Activated naive CD8-positive, alpha-beta T cell treated with anti-CD3 and anti-CD28 coated beads, Interleukin-2, amount 50 U/mL, for 16 hours (primary cell): ENCODE results near the gene MECR.

Experiments
- DNase-seq: peaks from one replicate; pipeline ENCODE4 v3.0.0-alpha.2; 2020; ENCODE audit warnings: low read depth, low spot score

The MECR gene

DNA sequence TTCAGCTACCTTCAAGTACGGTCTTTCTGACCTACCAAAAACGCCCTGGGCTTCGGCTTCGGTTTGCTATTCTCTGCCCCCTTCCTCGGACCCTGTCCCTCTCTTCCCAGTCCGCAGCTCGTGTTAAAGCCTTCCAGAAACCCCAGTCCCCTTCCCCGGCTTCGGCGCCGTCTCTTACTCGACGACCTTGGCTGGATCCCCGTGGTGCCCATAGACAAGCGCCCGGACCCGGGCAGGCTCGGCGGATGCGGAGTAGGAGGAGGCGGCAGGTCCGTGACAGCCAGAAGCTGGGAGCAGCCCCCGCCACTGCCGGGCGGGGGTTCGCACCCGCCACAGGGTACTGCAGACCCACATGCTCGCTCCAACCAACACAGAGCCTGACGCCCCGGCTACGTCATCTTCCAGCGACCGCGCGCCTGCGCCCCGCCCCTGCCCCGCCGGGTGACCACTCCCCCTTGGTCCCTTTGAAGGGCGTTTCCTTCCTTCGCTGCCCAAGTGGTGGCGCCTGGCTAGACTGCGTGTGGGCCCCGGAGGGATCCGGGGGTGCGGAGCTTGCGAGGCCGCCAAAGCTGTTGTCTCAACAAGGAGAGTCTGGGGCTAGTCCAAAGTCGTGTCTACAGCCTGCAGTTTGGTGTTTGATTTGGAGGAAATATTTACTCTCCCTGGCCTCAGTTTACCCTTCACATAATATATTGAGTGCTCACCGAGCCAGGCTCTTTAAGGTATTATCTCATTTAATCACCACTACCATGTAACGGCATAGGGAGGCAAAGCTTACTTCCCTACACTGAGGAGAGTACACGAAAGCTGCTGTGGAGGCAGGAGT, at the start of gene MECR:
TSS of gene MECR (minus strand) at position 382 of the 826 bp plus-strand sequence. CDS start at position 354, 28 bp downstream.
- peak; percentile 88 for DNase-seq

DNA sequence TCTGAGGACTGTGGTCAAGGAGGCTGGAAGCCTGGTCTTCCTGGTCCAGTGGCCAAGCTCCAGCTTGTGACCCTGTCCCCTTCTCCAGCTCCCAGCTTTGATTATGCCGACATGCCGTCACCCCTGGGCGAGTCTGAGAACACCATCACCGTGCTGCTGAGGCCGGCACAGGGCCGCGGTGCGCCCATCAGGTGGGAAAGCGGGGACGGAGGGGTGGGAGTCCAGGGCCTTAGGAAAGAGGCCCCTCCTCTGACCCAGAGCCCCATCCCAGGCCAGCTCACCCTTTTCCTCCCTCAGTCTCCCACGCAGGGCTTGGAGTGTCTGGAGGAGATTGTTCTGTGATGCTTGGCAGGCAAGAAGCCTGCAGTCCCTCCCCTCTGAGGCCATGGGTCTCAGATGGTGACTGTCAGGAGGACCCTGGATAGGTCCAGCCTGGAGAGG, 49.2 kb upstream of the MECR start:
- DNase-seq: no peak

- no peak for DNase-seq
These were observed 48.7 kb upstream of the MECR start for GRCh38 chr1:29279406-29279805.

DNA sequence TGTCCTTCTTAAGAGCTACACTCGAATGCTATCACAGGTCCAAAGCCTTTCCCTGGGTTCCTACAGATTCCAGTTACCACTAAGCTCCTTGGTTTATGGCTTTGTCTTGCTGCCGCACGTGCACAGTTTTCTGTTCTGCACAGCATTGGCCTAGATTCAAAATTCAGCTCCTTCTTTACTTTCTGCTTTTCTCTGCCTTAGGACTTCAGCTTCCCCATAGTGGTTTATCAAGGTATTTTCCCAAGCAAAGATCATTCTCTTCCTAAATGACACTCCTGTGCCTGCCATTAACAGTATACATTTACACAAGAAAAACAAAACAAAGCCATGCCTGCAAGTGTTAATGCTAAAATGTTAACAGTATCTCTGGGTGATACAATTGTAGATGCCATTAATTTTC, 47.4 kb upstream of the MECR start:
- no peak for DNase-seq

- DNase-seq: no peak
These were observed 44.7 kb upstream of the MECR start for GRCh38 chr1:29275435-29275834.

DNA sequence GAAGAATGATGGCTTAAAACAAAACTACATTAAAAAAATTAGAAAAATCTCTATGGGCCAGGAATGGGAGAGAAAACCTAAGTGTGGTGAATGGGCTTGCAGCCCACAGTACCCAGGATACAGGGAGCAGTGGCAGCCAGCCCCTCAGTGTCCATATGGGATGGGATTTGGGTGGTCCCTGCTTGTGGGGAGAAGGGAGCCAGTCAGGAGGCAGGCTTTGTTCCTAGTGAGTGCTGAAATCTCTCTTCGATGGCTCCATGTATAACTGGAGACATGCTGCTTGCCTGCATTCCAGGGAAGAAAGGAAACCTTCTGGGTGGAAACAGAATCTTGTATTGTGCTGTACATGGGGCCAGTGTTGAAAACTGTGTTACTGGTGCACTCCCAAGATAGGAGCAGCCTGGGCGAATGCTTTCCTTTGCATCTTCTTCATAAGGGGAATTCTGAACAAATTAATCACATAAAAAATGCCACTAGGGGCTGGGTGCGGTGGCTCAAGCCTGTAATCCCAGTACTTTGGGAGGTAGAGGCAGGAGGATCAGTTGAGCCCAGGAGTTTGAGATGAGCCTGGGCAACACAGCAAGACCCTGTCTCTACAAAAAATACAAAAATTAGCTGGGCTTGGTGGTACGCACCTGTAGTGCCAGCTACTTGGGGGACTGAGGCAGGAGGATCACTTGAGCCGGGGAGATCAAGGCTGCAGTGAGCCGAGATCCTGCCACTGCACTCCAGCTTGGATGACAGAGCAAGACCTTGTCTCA, 41.6 kb upstream of the MECR start:
- DNase-seq: no peak

DNA sequence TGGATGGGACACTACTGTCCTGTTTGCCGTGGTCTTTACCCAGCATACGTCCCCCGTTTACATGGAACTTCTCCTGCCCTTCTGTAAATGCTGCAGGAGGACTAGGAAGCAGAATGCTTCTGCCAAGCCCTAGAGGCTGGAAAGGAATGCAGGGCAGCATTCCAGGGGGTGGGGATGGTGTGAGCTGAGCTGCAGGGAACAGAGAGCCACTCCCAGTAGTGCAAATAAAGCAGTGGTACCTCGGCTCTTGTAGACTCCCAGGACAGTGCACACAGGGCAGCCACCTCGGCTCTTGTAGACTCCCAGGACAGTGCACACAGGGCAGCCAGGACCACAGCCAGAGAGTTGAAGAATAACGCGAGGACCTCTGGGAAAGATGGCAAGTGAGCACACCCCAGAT, 41.0 kb upstream of the MECR start:
- DNase-seq: no peak

GRCh38 chr1:29270929-29271521, 40.3 kb upstream of the MECR start:
- DNase-seq: no peak

DNA sequence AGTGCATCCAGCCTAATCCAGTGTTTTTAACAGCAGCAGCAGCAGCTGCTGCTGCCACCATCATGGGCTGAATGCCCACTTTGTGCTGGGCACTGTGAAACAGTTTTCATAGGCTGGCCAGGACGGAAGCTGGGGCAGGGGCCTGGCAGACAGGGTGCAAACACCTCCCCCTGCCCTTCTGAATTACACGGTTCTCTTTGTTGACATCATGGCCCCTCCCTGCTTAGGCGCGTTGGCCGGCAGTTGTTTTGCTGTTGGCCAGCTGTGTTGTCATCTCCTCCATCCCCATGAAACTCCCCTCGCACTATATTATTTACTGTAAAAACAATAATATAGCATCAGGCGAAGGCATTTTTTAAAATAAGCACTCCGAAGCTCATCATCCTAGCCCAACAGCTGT, 38.6 kb upstream of the MECR start:
- no peak for DNase-seq

GRCh38 chr1:29267321-29268070, 36.8 kb upstream of the MECR start:
- DNase-seq: no peak

DNA sequence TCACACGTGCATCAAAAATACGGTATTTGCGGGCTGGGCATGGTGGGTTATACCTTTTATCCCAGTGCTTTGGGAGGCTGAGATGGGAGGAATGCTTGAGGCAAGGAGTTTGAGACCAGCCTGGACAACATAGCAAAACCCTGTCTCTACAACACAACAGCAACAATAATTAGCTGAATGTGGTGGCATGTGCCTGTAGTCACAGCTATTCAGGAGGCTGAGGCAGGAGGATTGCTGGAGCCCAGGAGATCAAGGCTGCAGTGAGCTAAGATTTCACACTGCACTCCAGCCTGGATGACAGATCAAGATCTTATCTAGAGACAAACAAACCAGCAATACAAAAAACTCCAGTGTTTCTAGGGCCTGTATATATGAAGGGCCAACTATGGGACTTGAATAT, 36.2 kb upstream of the MECR start:
- DNase-seq: no peak

DNA sequence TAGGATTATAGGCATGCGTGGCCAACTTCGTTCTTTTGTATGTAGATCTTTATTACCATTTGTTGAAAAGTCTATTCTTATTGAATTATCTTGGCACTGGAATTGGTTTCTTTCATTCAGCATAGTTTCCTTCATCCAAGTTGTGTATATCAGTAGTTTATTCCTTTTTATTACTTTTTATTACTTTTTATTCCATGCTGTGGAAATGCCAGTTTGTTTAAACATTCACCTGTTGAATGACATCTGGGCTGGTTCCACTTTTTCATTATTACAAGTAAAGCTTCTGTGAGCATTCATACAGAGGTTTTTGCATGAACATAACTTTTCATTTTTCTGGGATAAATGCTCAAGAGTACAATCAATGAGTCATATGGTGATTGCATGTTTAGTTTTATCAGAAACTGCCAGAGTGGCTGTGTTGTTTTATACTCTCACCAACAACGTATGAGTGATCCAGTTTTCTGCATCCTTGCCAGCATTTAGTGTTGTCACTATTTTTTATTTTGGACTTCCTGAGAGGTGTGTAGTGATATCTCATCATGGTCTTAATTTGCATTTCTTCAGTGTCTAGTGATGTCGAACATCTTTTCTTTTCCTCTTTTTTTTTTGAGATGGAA, 34.1 kb upstream of the MECR start:
- DNase-seq: no peak

- DNase-seq: no peak
These were observed 29.8 kb upstream of the MECR start for GRCh38 chr1:29260531-29260930.

DNA sequence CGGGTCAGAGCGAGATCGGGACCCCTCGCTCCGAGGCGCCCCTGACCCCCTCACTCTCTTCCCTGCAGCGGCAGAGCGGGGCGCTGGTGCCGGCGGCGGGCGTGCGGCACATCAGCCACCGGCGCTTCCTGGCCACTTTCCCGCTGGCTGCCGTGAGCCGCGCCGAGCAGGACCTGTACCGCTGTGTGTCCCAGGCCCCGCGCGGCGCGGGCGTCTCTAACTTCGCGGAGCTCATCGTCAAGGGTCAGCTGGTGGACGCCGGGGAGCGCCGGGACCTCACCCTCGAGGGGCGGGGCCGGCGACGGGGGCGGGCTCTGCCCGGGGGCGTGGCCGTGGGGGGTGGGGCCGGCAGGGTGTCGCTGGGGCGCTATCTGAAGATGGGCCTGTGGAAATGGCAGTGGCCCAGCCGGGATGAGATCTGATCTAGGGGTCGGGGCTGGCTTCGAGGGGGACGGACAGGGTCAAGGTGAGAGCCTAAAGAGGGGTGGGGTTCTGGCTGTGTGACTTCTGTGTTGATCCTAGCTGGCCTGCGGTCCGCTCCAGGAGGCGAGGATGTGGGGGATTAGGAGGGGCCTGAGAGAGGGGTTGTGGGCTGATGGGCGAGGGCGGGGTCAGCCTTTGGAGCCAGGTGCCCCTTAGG, 29.2 kb upstream of the MECR start:
- no peak for DNase-seq

GRCh38 chr1:29258976-29259801, 28.5 kb upstream of the MECR start:
- no peak for DNase-seq

DNA sequence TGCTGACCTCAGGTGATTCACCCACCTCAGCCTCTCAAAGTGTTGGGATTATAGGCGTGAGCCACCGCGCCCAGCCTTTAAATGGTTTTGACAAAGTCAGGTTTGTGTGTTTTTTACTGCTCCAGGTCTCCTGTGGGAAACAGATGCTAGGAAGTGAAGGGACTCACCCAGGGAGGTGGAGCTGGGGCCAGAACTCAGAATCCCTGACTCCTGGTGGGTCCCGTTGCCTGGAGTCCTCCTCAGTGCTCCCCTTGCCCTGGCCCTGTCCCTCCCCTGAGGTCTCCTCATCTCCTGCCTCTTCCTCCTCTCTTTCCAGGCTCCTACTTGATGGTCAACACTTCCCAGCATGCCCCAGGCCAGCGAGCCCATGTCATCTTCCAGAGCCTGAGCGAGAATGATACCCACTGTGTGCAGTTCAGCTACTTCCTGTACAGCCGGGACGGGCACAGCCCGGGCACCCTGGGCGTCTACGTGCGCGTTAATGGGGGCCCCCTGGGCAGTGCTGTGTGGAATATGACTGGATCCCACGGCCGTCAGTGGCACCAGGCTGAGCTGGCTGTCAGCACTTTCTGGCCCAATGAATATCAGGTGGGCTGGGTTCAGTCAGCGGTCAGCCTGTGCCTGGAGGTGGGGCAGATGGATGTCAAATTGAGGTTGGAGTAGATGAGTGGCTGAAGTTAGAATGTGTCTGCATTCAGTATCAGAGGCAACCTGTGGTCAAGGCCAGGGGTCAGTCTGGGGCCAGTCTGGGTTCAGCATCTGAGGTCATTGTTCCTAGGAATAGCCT, 27.6 kb upstream of the MECR start:
- no peak for DNase-seq

DNA sequence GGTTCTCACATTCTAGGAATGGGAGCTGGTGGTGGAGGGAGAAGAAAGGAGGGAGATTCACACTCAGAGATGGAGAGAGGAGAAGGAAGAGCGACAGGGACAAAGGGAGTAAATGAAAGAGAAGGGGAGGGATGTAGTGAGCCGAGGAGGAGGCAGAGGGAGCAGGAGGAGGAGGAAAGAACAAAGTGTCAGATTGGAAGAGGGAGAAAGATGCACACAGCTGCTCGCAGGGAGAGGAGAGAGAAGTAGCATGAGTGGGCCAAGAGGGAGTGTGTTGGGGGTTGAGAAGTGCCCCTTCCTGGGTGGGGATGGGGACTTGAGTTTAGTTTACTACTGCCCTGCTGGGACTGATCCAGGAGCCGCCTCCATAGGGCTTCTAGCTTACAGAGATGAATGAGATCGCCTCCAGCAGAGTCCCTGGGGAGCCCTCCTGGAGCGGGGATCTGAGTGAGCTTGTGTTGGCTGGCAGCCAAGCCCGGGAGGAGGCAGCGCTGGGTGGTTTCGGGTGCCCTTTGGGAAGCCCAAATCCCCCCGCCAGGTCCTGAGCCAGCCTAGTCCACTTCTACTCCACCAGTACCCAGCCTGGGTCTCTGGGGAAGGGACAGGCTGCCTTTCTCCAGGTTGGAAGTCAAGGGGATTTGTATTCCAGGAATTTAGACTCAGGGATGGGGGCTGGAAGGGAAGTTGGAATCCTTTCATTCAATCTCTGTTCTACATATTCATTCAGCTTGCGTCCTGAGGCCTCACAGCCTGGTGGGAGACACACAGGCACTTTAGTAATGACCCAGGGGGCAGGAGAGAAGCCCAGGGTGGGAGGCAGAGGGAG, 26.5 kb upstream of the MECR start:
- DNase-seq: no peak

- DNase-seq: no peak
These were observed 25.7 kb upstream of the MECR start for GRCh38 chr1:29256394-29256793.
